ENCODE data around the gene EFTUD2. TPM values are rescaled to one million over a fixed set of nuclear protein-coding genes. Genes with fewer than 3 reads are reported as not detected.

The EFTUD2 gene
- total RNA-seq, 1 donor from 2014 or later, result 75.2 TPM

Small RNA genes lying within 50 kb of the gene (microRNA-seq; reads per million reads assigned to microRNA genes)
- gene MIR6783, result not detected

Other genes with a start within 250 kb of the EFTUD2 start
- gene MEIOC, start 243.0 kb downstream of the EFTUD2 start, total RNA-seq, result not detected
- 18.9 TPM for gene CCDC43, start 209.7 kb downstream of the EFTUD2 start, total RNA-seq
- gene DBF4B, start 190.8 kb downstream of the EFTUD2 start, total RNA-seq, result 10.3 TPM
- gene ADAM11, start 140.5 kb downstream of the EFTUD2 start, total RNA-seq, result 0.53 TPM
- gene GJC1, start 69.2 kb downstream of the EFTUD2 start, total RNA-seq, result 7.9 TPM
- gene HIGD1B, start 51.6 kb downstream of the EFTUD2 start, total RNA-seq, result 5.8 TPM
- gene GFAP, start 16.1 kb upstream of the EFTUD2 start, total RNA-seq, result 9.2 TPM
- gene KIF18B, start 48.3 kb upstream of the EFTUD2 start, total RNA-seq, result 0.40 TPM
- gene C1QL1, start 68.9 kb upstream of the EFTUD2 start, total RNA-seq, result 6.0 TPM
- gene DCAKD, start 152.2 kb upstream of the EFTUD2 start, total RNA-seq, result 40.9 TPM
- 98.4 TPM for gene NMT1, start 161.9 kb upstream of the EFTUD2 start, total RNA-seq
- 79.4 TPM for gene PLCD3, start 233.1 kb upstream of the EFTUD2 start, total RNA-seq
- gene ACBD4, start 236.2 kb upstream of the EFTUD2 start, total RNA-seq, result 26.4 TPM
- 39.1 TPM for gene HEXIM1, start 249.0 kb upstream of the EFTUD2 start, total RNA-seq